Ovary (tissue), 9 donors: ENCODE results near the gene SOAT1. TPM values are rescaled to one million over a fixed set of nuclear protein-coding genes. Genes with fewer than 3 reads are reported as not detected.

Source experiments
- DNase-seq, 5 donors: peaks; one replicate each; pipeline ENCODE4 v3.0.0-alpha.2; 2019 to 2020
- H3K27ac ChIP-seq, 2 donors: fragments of 200-600 bp; one replicate each; pipeline versions ENCODE4 v1.5.1 to v1.8.0; 2019 to 2022
- H3K27me3 ChIP-seq: fragments of 200-600 bp; one replicate; pipeline ENCODE4 v1.8.0; 2022
- H3K36me3 ChIP-seq: fragments of 200-600 bp; sonication (generic); one replicate; pipeline ENCODE4 v1.5.1; 2019
- H3K4me1 ChIP-seq: one replicate; pipeline ENCODE4 v1.8.1; 2013; ENCODE audit warnings: mild to moderate bottlenecking, moderate library complexity; ENCODE audit not compliant: insufficient read depth
- H3K4me3 ChIP-seq: fragments of 200-600 bp; sonication (generic); one replicate; pipeline ENCODE4 v1.5.1; 2017
- H3K9me3 ChIP-seq, 2 donors: fragments of 200-600 bp in 1 of 2; sonication (generic) in 1 of 2; one replicate each; pipeline versions ENCODE4 v1.5.1 to v1.8.1; 2013 to 2019; ENCODE audit warnings: mild to moderate bottlenecking in 1 of 2, moderate library complexity in 1 of 2
- CTCF ChIP-seq, 3 donors: fragments of 450-650 bp in 2 of 3; fragments of 200-600 bp in 1 of 3; IDR thresholded peaks; one replicate each; pipeline versions ENCODE4 v1.5.1 to v1.8.0; 2016 to 2022; ENCODE audit warnings: antibody characterized with exemption in 3 of 3, mild to moderate bottlenecking in 1 of 3
- EP300 ChIP-seq: sonication (generic); formaldehyde crosslinking; IDR thresholded peaks from one replicate; pipeline ENCODE4 v1.6.1; 2017; ENCODE audit warnings: antibody characterized with exemption
- POLR2A ChIP-seq: fragments of 450-650 bp; IDR thresholded peaks from one replicate; pipeline ENCODE4 v1.6.1; 2017; ENCODE audit warnings: antibody characterized with exemption, mild to moderate bottlenecking, moderate library complexity
- WGBS, 3 donors: extraction: QIAGEN DNeasy Blood & Tissue Kit in 1 of 3; methylation state at CpG; one replicate each; pipeline versions ENCODE4 v1.1.5 to v1.1.7; 2013 to 2017; 5-methylcytosine and 5-hydroxymethylcytosine counted together
- intact Hi-C, 4 donors: fragments of 100-400 bp; cut with DNase I; formaldehyde crosslinking; loops; one replicate each; pipeline versions ENCODE4 v1.11.0 to v1.15.1; 2022 to 2023
- polyA plus RNA-seq, 2 donors: library from polyadenylated mRNA; stranded (reverse); fragments of 200-250 nt in 1 of 2; fragments of 350-450 nt in 1 of 2; fragmentation: Illumina TruSeq in 1 of 2; extraction: RNeasy Lipid Tissue Mini Kit (QIAGEN cat#74804) in 1 of 2; gene quantifications; one replicate each; pipeline ENCODE4 v1.2.3, GENCODE V29; 2013 to 2014
- total RNA-seq, 7 donors: library from RNA; depleted of rRNA in 2 of 7; stranded (reverse); fragments of >200 nt in 2 of 7; fragmentation: NEBNext Ultra II Directional in 3 of 7; extraction: Animal tissue kit (Norgen Biotek cat#: 25700) in 3 of 7; gene quantifications; one replicate each; pipeline versions ENCODE4 v1.1.0 to v1.2.4, GENCODE V29; 2016 to 2023
- donor health status: DM: no; HTN: no; CAD: no; lungs with moderate emphysema.
- donor health status: DM: no; HTN: no; CAD: no.
- donor health status: Bipolar disorder and iron deficiency.
- donor health status: DM: yes; HTN: yes; CAD: no.
- donor health status: DM: no; HTN: no; CAD: no.
- donor health status: DM: yes; HTN: yes; CAD: no.

Gene SOAT1
- total and polyA plus RNA-seq, 9 donors: 6.8 to 55.3 (median 35.8) TPM

DNA sequence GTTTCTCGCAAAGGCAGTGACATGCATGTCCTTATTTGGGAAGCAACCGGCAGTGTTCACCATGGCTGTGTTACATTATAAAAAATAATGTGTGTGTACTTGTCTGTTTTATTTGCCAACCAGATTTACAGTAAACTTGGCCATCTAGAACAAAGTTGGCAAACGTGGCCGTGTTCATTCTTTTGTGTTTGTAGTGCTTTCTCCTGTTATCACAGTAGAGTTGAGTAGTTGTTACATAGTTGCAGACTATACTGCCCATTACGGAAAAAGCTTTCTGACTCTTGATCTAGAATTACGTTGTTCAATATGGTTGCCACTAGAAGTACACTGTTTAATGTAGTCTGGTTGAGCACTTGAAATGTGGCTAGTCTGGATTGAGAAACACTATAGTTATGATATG is 19.4 kb downstream of the SOAT1 start:
- WGBS, 3 donors: 77 to 92% (median 84%) methylated on average over 6 of the region's 6 CpGs
- no peaks in the 10 kb centered on the region for H3K9me3 ChIP-seq
- DNase-seq: no peak
- TF ChIP-seq EP300 (no peak), CTCF (IDR thresholded peaks at IDR 0.05) (no peak), POLR2A (no peak)
- no peak overlapping the region for H3K4me3 ChIP-seq
- intact Hi-C loops: loop anchor here in 1 of 4 donors (10.0 kb wide), 1 partner anchor 1052 kb away; no protein-coding TSS in a partner anchor
- no peaks in the 10 kb centered on the region for H3K27me3 ChIP-seq
- H3K36me3 ChIP-seq: no peaks in the 10 kb centered on the region
- H3K4me1 ChIP-seq: peaks cover 5% of the 10 kb centered on the region
- H3K27ac ChIP-seq: no peak overlapping the region

- Histone ChIP-seq H3K36me3 (no peaks in the 10 kb centered on the region), H3K9me3 (no peaks in the 10 kb centered on the region), H3K4me3 (no peak overlapping the region), H3K4me1 (peaks cover 5% of the 10 kb centered on the region), H3K27me3 (no peaks in the 10 kb centered on the region), H3K27ac (no peak overlapping the region)
- DNase-seq: no peak
- WGBS, 3 donors: 59 to 72% (median 62%) methylated on average over 3 of the region's 3 CpGs
- intact Hi-C loops: loop anchor here in 1 of 4 donors (10.0 kb wide), 1 partner anchor 1050 kb away; no protein-coding TSS in a partner anchor
- TF ChIP-seq EP300: no peak
- TF ChIP-seq CTCF (IDR thresholded peaks at IDR 0.05): no peak
- TF ChIP-seq POLR2A: no peak
These were observed 21.3 kb downstream of the SOAT1 start for GRCh38 chr1:179314928-179315327.

GRCh38 chr1:179318491-179318890 is 24.9 kb downstream of the SOAT1 start:
- H3K27ac ChIP-seq: no peak overlapping the region
- no peak overlapping the region for H3K4me3 ChIP-seq
- no peaks in the 10 kb centered on the region for H3K27me3 ChIP-seq
- TF ChIP-seq CTCF (IDR thresholded peaks at IDR 0.05) (no peak), POLR2A (no peak), EP300 (no peak)
- H3K4me1 ChIP-seq: peaks cover 5% of the 10 kb centered on the region
- no peak for DNase-seq
- no peaks in the 10 kb centered on the region for H3K36me3 ChIP-seq
- H3K9me3 ChIP-seq: no peaks in the 10 kb centered on the region
- intact Hi-C loops: loop anchor here in 1 of 4 donors (10.0 kb wide), 1 partner anchor 1046 kb away; no protein-coding TSS in a partner anchor
- 89 to 94% (median 91%) methylated on average over 5 of the region's 5 CpGs for WGBS, 3 donors

DNA sequence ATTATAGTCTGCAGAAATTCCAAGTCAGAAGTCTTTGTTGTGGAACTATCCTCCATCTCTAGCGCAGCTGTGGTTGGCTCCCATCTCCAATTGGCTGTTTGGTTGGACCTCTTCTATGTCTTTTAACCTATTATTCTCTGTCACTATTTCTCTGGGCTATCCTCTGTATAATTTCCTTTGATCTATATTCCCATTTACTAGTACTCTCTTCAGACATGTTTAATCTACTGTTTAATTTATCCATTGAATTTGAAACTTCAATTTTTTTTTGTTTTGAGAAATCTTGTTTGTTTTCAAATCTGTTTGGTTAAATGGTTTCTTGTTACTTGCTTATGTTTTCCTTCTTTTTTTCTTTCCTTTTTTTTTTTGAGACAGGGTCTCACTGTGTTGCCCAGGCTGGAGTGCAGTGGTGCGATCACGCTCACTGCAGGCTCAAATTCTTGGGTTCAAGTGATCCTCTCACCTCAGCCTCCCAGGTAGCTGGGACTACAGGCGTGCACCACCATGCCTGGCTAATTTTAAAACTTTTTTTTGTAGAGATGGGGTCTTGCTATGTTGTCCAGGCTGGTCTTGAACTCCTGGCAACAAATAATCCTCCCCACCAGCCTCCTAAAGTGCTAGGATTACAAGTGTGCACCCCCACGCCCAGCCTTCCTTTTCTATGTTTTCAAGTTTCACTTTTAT is 28.1 kb downstream of the SOAT1 start:
- Histone ChIP-seq H3K27ac (no peak overlapping the region), H3K36me3 (no peaks in the 10 kb centered on the region), H3K4me1 (peaks cover 4% of the 10 kb centered on the region), H3K27me3 (no peaks in the 10 kb centered on the region), H3K4me3 (no peak overlapping the region), H3K9me3 (no peaks in the 10 kb centered on the region)
- intact Hi-C loops: no loop called here
- TF ChIP-seq CTCF (IDR thresholded peaks at IDR 0.05): no peak
- TF ChIP-seq POLR2A: no peak
- TF ChIP-seq EP300: no peak
- DNase-seq: no peak
- 95 to 97% (median 97%) methylated on average over 5 of the region's 5 CpGs for WGBS, 3 donors
